ENCODE measurements around the gene ROBO2.

DNA sequence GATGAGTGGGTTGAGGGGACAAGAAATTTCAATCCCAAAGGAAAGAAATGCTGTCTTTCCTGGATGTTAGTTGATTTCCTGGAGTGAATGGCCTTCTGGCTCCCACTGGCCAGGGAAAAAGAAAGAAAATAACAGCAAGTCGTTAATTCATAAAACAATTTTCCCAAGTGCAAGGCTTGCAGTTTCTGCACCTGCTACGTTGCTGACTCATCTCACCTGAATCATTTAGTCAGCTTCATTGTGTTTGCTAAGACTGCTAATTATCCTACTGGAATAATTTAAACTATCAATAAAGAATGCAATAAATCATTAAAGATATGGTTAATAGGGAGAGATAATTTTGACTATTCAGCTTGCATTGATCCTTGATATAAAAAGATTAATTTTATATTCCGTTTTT lies 387.6 kb downstream of the ROBO2 start:
- TF ChIP-seq, protein P1, sequence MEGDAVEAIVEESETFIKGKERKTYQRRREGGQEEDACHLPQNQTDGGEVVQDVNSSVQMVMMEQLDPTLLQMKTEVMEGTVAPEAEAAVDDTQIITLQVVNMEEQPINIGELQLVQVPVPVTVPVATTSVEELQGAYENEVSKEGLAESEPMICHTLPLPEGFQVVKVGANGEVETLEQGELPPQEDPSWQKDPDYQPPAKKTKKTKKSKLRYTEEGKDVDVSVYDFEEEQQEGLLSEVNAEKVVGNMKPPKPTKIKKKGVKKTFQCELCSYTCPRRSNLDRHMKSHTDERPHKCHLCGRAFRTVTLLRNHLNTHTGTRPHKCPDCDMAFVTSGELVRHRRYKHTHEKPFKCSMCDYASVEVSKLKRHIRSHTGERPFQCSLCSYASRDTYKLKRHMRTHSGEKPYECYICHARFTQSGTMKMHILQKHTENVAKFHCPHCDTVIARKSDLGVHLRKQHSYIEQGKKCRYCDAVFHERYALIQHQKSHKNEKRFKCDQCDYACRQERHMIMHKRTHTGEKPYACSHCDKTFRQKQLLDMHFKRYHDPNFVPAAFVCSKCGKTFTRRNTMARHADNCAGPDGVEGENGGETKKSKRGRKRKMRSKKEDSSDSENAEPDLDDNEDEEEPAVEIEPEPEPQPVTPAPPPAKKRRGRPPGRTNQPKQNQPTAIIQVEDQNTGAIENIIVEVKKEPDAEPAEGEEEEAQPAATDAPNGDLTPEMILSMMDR (IDR thresholded peaks at IDR 0.05), result no peak
- no peak for TF ChIP-seq POLR2A (IDR thresholded peaks at IDR 0.05)

Data from lower leg skin (tissue), 3 donors.